IMR-90 (cell line): ENCODE measurements around the gene FGF5. TPM values are rescaled to one million over a fixed set of nuclear protein-coding genes. Genes with fewer than 3 reads are reported as not detected.

Source experiments
- ATAC-seq: fragments of 200-7000 bp; cut with Tn5 transposase; 2 replicates; pipeline ENCODE4 v1.9.1; 2020; ENCODE audit warnings: low read depth, mild to moderate bottlenecking, moderate library complexity
- Bru-seq: library from RNA; stranded (reverse); fragments of 400-500 nt; gene quantifications from one replicate; lab custom pipeline; 2021; lab: Mats Ljungman, UMichigan
- BruChase-seq, 2 experiments: library from RNA; stranded (reverse); fragments of 400-500 nt; gene quantifications; one replicate each; lab custom pipeline; 2021; lab: Mats Ljungman, UMichigan
- BruUV-seq: library from RNA; stranded (reverse); fragments of 400-500 nt; replicated peaks from 2 replicates; lab custom pipeline; 2021; lab: Mats Ljungman, UMichigan
- CTCF ChIA-PET: fragments of 300-600 bp; formaldehyde crosslinking; extraction: SDS; loops from one replicate; lab custom pipeline; 2021; ENCODE audit warnings: antibody characterized with exemption; lab: Yijun Ruan, JAX
- POLR2A ChIA-PET: fragments of 300-600 bp; sonication (Branson Sonifier 250); formaldehyde crosslinking; loops from one replicate; lab custom pipeline; 2022; ENCODE audit warnings: antibody characterized with exemption; ENCODE audit not compliant: unreplicated experiment; lab: Charles Lee
- DNase-seq: peaks from one replicate; pipeline ENCODE4 v3.0.0; 2013
- H2AFZ ChIP-seq: replicated peaks from 2 replicates; pipeline ENCODE3; 2013; ENCODE audit warnings: low read length, mild to moderate bottlenecking; ENCODE audit not compliant: poor library complexity
- H2AK5ac ChIP-seq: 2 replicates; pipeline ENCODE4 v1.6.1; 2013; ENCODE audit warnings: low read depth, low read length, inconsistent platforms
- H2AK9ac ChIP-seq: replicated peaks from 2 replicates; pipeline ENCODE3; 2013; ENCODE audit warnings: mild to moderate bottlenecking, low read depth, low read length, moderate library complexity; ENCODE audit not compliant: poor library complexity
- H2BK120ac ChIP-seq: 2 replicates; pipeline ENCODE4 v1.6.1; 2013; ENCODE audit warnings: low read depth, low read length, inconsistent platforms
- H2BK15ac ChIP-seq: 3 replicates; pipeline ENCODE4 v1.6.1; 2013; ENCODE audit warnings: low read depth, low read length, inconsistent platforms
- H2BK20ac ChIP-seq: 2 replicates; pipeline ENCODE4 v1.6.1; 2013; ENCODE audit warnings: low read depth, mild to moderate bottlenecking, inconsistent platforms, low read length, moderate library complexity
- H2BK5ac ChIP-seq: 2 replicates; pipeline ENCODE4 v1.6.1; 2013; ENCODE audit warnings: mild to moderate bottlenecking, low read depth, low read length, inconsistent platforms; ENCODE audit not compliant: poor library complexity, severe bottlenecking
- H3K14ac ChIP-seq: replicated peaks from 2 replicates; pipeline ENCODE4 v1.6.1; 2013; ENCODE audit warnings: low read depth, low read length, inconsistent platforms
- H3K18ac ChIP-seq: 2 replicates; pipeline ENCODE4 v1.6.1; 2013; ENCODE audit warnings: low read depth, low read length, control low read depth
- H3K23ac ChIP-seq: 2 replicates; pipeline ENCODE4 v1.6.1; 2013; ENCODE audit warnings: low read depth, low read length, inconsistent platforms
- H3K27ac ChIP-seq: 2 replicates; pipeline ENCODE4 v1.5.1; 2013; ENCODE audit warnings: mild to moderate bottlenecking, control low read depth, low read length; ENCODE audit not compliant: insufficient read depth
- H3K27me3 ChIP-seq: 2 replicates; pipeline ENCODE4 v1.6.1; 2013; ENCODE audit warnings: low read length; ENCODE audit not compliant: control insufficient read depth, insufficient read depth
- H3K36me3 ChIP-seq: 2 replicates; pipeline ENCODE4 v1.6.1; 2013; ENCODE audit warnings: low read length, mixed read lengths; ENCODE audit not compliant: control insufficient read depth, insufficient read depth
- H3K4ac ChIP-seq: 2 replicates; pipeline ENCODE4 v1.6.1; 2013; ENCODE audit warnings: low read depth, low read length, inconsistent platforms
- H3K4me1 ChIP-seq: 2 replicates; pipeline ENCODE4 v1.6.1; 2013; ENCODE audit warnings: low read length, mixed read lengths; ENCODE audit not compliant: control insufficient read depth, insufficient read depth
- H3K4me2 ChIP-seq: 2 replicates; pipeline ENCODE4 v1.6.1; 2013; ENCODE audit warnings: low read depth, mild to moderate bottlenecking, control low read depth, low read length, moderate library complexity
- H3K4me3 ChIP-seq: 2 replicates; pipeline ENCODE4 v1.5.1; 2013; ENCODE audit warnings: low read depth, mild to moderate bottlenecking, control low read depth, low read length, moderate library complexity; ENCODE audit not compliant: insufficient read depth
- H3K56ac ChIP-seq: 2 replicates; pipeline ENCODE4 v1.6.1; 2013; ENCODE audit warnings: low read length, inconsistent platforms; ENCODE audit not compliant: insufficient read depth; ENCODE audit errors: extremely low read depth
- H3K79me1 ChIP-seq, 2 experiments: 2 replicates each; pipeline ENCODE4 v1.6.1; 2013; ENCODE audit warnings: low read length in 2 of 2, inconsistent platforms in 1 of 2, low read depth in 1 of 2
- H3K9ac ChIP-seq: 2 replicates; pipeline ENCODE4 v1.6.1; 2013; ENCODE audit warnings: low read depth, low read length, control low read depth
- H3K9me1 ChIP-seq: 2 replicates; pipeline ENCODE4 v1.6.1; 2013; ENCODE audit warnings: low read length, inconsistent platforms; ENCODE audit not compliant: insufficient read depth
- H3K9me3 ChIP-seq: 2 replicates; pipeline ENCODE4 v1.6.1; 2013; ENCODE audit warnings: low read length; ENCODE audit not compliant: control insufficient read depth, insufficient read depth
- H4K20me1 ChIP-seq: 2 replicates; pipeline ENCODE4 v1.6.1; 2013; ENCODE audit warnings: low read length, inconsistent platforms; ENCODE audit not compliant: insufficient read depth
- H4K5ac ChIP-seq: 2 replicates; pipeline ENCODE4 v1.6.1; 2013; ENCODE audit warnings: mild to moderate bottlenecking, low read depth, low read length, control low read depth
- H4K8ac ChIP-seq, 2 experiments: 2 replicates each; pipeline ENCODE4 v1.6.1; 2013; ENCODE audit warnings: low read depth in 2 of 2, low read length in 2 of 2, control low read depth in 1 of 2, inconsistent platforms in 1 of 2
- H4K91ac ChIP-seq: 2 replicates; pipeline ENCODE4 v1.6.1; 2013; ENCODE audit warnings: low read depth, low read length, inconsistent platforms; ENCODE audit not compliant: insufficient read depth
- BHLHE40 ChIP-seq: fragments of 150-350 bp; IDR thresholded peaks from 2 replicates; pipeline ENCODE4 v1.6.1; 2016; ENCODE audit warnings: mild to moderate bottlenecking, low read depth, low read length
- CHD1 ChIP-seq: IDR thresholded peaks from 2 replicates; pipeline ENCODE4 v1.6.1; 2012; ENCODE audit warnings: low read depth, low read length, improper control_type of control experiment
- FOS ChIP-seq: fragments of 150-350 bp; IDR thresholded peaks from 2 replicates; pipeline ENCODE4 v1.6.1; 2016; ENCODE audit warnings: low read depth, low read length
- MAFK ChIP-seq: IDR thresholded peaks from 2 replicates; pipeline ENCODE4 v1.6.1; 2012; ENCODE audit warnings: low read depth, low read length, improper control_type of control experiment
- NFE2L2 ChIP-seq: fragments of 150-350 bp; IDR thresholded peaks from 2 replicates; pipeline ENCODE4 v1.6.1; 2016; ENCODE audit warnings: low read depth, mild to moderate bottlenecking, low read length
- POLR2A ChIP-seq: IDR thresholded peaks from 2 replicates; pipeline ENCODE4 v1.6.1; 2012; ENCODE audit warnings: mild to moderate bottlenecking, low read depth, low read length
- RAD21 ChIP-seq: IDR thresholded peaks from 2 replicates; pipeline ENCODE4 v1.6.1; 2012; ENCODE audit warnings: low read length, improper control_type of control experiment
- RCOR1 ChIP-seq: IDR thresholded peaks from 2 replicates; pipeline ENCODE4 v1.6.1; 2012; ENCODE audit warnings: mild to moderate bottlenecking, low read length, improper control_type of control experiment; ENCODE audit not compliant: insufficient replicate concordance
- SMC3 ChIP-seq: fragments of 150-350 bp; IDR thresholded peaks from 2 replicates; pipeline ENCODE4 v1.6.1; 2016; ENCODE audit warnings: low read depth, mild to moderate bottlenecking, antibody characterized with exemption, low read length, moderate library complexity
- WGBS, 2 experiments: methylation state at CpG; one replicate each; pipeline versions ENCODE4 v1.1.5 to v1.1.7; 2013; ENCODE audit warnings: missing lambda C conversion rate in 2 of 2; ENCODE audit not compliant: insufficient read length in 1 of 2; ENCODE audit errors: extremely low coverage in 2 of 2; 5-methylcytosine and 5-hydroxymethylcytosine counted together
- dilution Hi-C: fragments of 300-500 bp; cut with HindIII; formaldehyde crosslinking; loops from one replicate; pipeline ENCODE4 v1.14.3; 2018; ENCODE audit warnings: low sequenced_read_pairs; ENCODE audit not compliant: unreplicated experiment
- in situ Hi-C: fragments of 300-500 bp; cut with MboI; formaldehyde crosslinking; loops from 3 replicates; pipeline ENCODE4 v1.14.3; 2019; ENCODE audit warnings: low sequenced_read_pairs, inconsistent platforms, mixed read lengths
- intact Hi-C: fragments of 100-400 bp; cut with micrococcal nuclease; formaldehyde crosslinking; loops from 2 replicates; pipeline ENCODE4 v1.10.0; 2022
- long read RNA-seq: library from polyadenylated mRNA; unstranded; transcript quantifications from one replicate; pipeline ENCODE4 v2.0.0, GENCODE V29; 2021; ENCODE audit not compliant: unreplicated experiment
- polyA plus RNA-seq, 3 experiments: library from polyadenylated mRNA; depleted of rRNA; stranded (reverse); fragments of >200 nt; gene quantifications; 2 replicates each; pipeline ENCODE4 v1.2.3, GENCODE V29; 2012; ENCODE audit warnings: low replicate concordance in 1 of 3
- total RNA-seq: library from RNA; depleted of rRNA; stranded (reverse); fragments of >200 nt; gene quantifications from 2 replicates; pipeline ENCODE4 v1.2.3, GENCODE V29; 2012; rRNA removed
- TF ChIP-seq, protein P1 (sequence below): fragments of 150-350 bp; IDR thresholded peaks from 2 replicates; pipeline ENCODE4 v1.6.1; 2016; ENCODE audit warnings: low read depth, mild to moderate bottlenecking, low read length, moderate library complexity, borderline replicate concordance
- TF ChIP-seq, protein P2 (sequence below): conservative IDR thresholded peaks from 2 replicates; pipeline ENCODE4 v1.5.1; 2012; ENCODE audit warnings: mild to moderate bottlenecking, low read depth, low read length, improper control_type of control experiment

FGF5 gene, protein sequence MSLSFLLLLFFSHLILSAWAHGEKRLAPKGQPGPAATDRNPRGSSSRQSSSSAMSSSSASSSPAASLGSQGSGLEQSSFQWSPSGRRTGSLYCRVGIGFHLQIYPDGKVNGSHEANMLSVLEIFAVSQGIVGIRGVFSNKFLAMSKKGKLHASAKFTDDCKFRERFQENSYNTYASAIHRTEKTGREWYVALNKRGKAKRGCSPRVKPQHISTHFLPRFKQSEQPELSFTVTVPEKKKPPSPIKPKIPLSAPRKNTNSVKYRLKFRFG
- total RNA-seq: 18.6 and 35.8 TPM in 2 replicates
- 42.1 and 77.7 TPM in 2 replicates for polyA plus RNA-seq (2012; rRNA removed)
- 11.3 and 17.6 TPM in 2 replicates for polyA plus RNA-seq (2012; cell fraction: cytosol; rRNA removed)
- polyA plus RNA-seq (2012; cell fraction: nucleus; rRNA removed; ENCODE audit: low replicate concordance): 10.5 and 16.3 TPM in 2 replicates
- Bru-seq, nascent RNA: percentile 99 among the genes with signal in this experiment
- percentile 97 among the genes with signal in this experiment for BruChase-seq, experiment 1, labeled RNA remaining after a 6-hour chase
- BruChase-seq, experiment 2, labeled RNA remaining after a 2-hour chase: percentile 99 among the genes with signal in this experiment
- long read RNA-seq, full-length matches to known transcripts: 96 of 122 reads
- long read RNA-seq, partial matches to known transcripts: 10 of 122 reads
- long read RNA-seq, other reads (novel, unspliced or antisense): 16 of 122 reads

DNA sequence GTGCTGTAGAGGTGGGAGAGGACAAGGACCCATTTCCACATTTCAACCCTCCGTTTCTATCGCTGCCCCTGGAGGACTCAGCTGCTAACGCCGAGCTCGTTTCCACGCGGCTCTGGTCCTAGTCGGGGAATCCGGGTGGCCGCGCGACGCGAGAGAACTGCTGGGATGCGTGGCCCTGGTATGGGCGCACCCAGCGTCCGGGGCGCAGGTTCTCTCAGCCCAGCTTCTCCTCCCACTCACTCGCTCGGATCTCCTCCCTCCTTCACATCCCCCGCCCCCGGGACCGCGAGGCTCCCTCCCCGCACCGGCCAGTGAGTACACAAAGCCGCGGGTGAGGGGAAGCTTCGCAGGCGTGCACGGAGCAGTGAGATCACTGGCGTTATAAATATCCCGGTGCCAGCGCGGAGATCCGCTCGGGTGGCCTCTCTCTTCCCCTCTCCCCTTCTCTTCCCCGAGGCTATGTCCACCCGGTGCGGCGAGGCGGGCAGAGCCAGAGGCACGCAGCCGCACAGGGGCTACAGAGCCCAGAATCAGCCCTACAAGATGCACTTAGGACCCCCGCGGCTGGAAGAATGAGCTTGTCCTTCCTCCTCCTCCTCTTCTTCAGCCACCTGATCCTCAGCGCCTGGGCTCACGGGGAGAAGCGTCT, at the start of gene FGF5:
Gene FGF5, plus strand, starts transcription at position 412 of the 649 bp plus-strand sequence. Its CDS starts 161 bp downstream, at position 573.
- H4K8ac ChIP-seq: peak within 1 kb of the TSS; percentile 65 to 89
- peak within 1 kb of the TSS; percentile 96 for H4K91ac ChIP-seq
- ATAC-seq (peak; percentile 87), DNase-seq (peak; percentile 94)
- BruUV-seq: no TSS peak
- in situ Hi-C loops: loop anchor here (5.0 kb wide), 1 partner anchor 44 kb away; no protein-coding TSS in a partner anchor
- intact Hi-C loops: loop anchor here (1.0 to 5.0 kb wide), 5 partner anchors 28 to 1314 kb away; no protein-coding TSS in a partner anchor
- peak within 1 kb of the TSS; percentile 99 for H3K23ac ChIP-seq
- H4K5ac ChIP-seq: peak within 1 kb of the TSS; percentile 64
- peak within 1 kb of the TSS; percentile 88 for H3K18ac ChIP-seq
- H3K4me2 ChIP-seq: peak within 1 kb of the TSS; percentile 91
- H3K14ac ChIP-seq: peak within 1 kb of the TSS; percentile 98
- peaks cover 10% of the 10 kb centered on the region; the same call in 1 of the 2 replicates for H3K9me1 ChIP-seq
- ChIA-PET POLR2A (interaction anchor here (0.5 to 1.4 kb wide), 8 partner anchors 14 to 64 kb away, joined by 3 to 9 read pairs (median 3); no protein-coding TSS in a partner anchor), CTCF (interaction anchor here (1.3 to 2.6 kb wide), 7 partner anchors 29 to 57 kb away, joined by 3 to 8 read pairs (median 4); no protein-coding TSS in a partner anchor)
- dilution Hi-C loops: no loop called here
- H3K4me3 ChIP-seq: peak within 1 kb of the TSS; percentile 63
- H3K36me3 ChIP-seq: peaks cover 4% of the 10 kb centered on the region; the same call in 1 of the 2 replicates
- peaks cover 32% of the 10 kb centered on the region; the same call in 1 of the 2 replicates for H4K20me1 ChIP-seq
- peak within 1 kb of the TSS; percentile 95 for H2BK5ac ChIP-seq
- peak within 1 kb of the TSS; percentile 88 for H2AFZ ChIP-seq
- H3K56ac ChIP-seq: peak within 1 kb of the TSS; percentile 96
- peak within 1 kb of the TSS; percentile 98 for H2AK5ac ChIP-seq
- H2AK9ac ChIP-seq: peak within 1 kb of the TSS; percentile 99
- peak within 1 kb of the TSS; percentile 68 for H2BK20ac ChIP-seq
- 0% methylated on average over 13 of the region's 50 CpGs; no CpG with 5 or more reads in 1 of the 2 experiments for whole genome bisulfite sequencing, 2 experiments
- H3K27ac ChIP-seq: peak within 1 kb of the TSS; percentile 87
- H3K9me3 ChIP-seq: no peaks in the 10 kb centered on the region
- peak within 1 kb of the TSS; percentile 90 for H3K9ac ChIP-seq
- peaks cover 7% of the 10 kb centered on the region for H3K4me1 ChIP-seq
- H3K79me1 ChIP-seq: peaks cover 5 to 22% of the 10 kb centered on the region in 2 experiments
- peak within 1 kb of the TSS; percentile 92 for H2BK120ac ChIP-seq
- H3K27me3 ChIP-seq: no peaks in the 10 kb centered on the region
- peak within 1 kb of the TSS; percentile 93; the same call in 2 of the 3 replicates for H2BK15ac ChIP-seq
- H3K4ac ChIP-seq: peak within 1 kb of the TSS; percentile 97
- TF ChIP-seq RCOR1: no peak
- TF ChIP-seq, protein P1, sequence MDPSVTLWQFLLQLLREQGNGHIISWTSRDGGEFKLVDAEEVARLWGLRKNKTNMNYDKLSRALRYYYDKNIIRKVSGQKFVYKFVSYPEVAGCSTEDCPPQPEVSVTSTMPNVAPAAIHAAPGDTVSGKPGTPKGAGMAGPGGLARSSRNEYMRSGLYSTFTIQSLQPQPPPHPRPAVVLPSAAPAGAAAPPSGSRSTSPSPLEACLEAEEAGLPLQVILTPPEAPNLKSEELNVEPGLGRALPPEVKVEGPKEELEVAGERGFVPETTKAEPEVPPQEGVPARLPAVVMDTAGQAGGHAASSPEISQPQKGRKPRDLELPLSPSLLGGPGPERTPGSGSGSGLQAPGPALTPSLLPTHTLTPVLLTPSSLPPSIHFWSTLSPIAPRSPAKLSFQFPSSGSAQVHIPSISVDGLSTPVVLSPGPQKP: no peak
- no peak for TF ChIP-seq FOS
- TF ChIP-seq RAD21: no peak
- TF ChIP-seq, protein P2, sequence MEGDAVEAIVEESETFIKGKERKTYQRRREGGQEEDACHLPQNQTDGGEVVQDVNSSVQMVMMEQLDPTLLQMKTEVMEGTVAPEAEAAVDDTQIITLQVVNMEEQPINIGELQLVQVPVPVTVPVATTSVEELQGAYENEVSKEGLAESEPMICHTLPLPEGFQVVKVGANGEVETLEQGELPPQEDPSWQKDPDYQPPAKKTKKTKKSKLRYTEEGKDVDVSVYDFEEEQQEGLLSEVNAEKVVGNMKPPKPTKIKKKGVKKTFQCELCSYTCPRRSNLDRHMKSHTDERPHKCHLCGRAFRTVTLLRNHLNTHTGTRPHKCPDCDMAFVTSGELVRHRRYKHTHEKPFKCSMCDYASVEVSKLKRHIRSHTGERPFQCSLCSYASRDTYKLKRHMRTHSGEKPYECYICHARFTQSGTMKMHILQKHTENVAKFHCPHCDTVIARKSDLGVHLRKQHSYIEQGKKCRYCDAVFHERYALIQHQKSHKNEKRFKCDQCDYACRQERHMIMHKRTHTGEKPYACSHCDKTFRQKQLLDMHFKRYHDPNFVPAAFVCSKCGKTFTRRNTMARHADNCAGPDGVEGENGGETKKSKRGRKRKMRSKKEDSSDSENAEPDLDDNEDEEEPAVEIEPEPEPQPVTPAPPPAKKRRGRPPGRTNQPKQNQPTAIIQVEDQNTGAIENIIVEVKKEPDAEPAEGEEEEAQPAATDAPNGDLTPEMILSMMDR: no peak
- TF ChIP-seq MAFK: no peak
- peak; percentile 93 for TF ChIP-seq POLR2A
- no peak for TF ChIP-seq NFE2L2
- no peak for TF ChIP-seq CHD1
- TF ChIP-seq BHLHE40: peak; percentile 82
- no peak for TF ChIP-seq SMC3
